ENCODE data around the gene NFE2L3.
"Not testable (repeated sequence)": the region's sequence is repeated elsewhere in the genome, so short reads cannot be mapped to it uniquely, and the experiment has no call there.

Gene NFE2L3

GRCh38 chr7:26171601-26172000 is 19.6 kb downstream of the NFE2L3 start:
- no peak for DNase-seq

GRCh38 chr7:26172048-26172447 is 20.1 kb downstream of the NFE2L3 start:
- no peak for DNase-seq

GRCh38 chr7:26175903-26176302 is 23.9 kb downstream of the NFE2L3 start:
- DNase-seq = not testable (repeated sequence)

GRCh38 chr7:26176696-26177095 is 24.7 kb downstream of the NFE2L3 start:
- DNase-seq = not testable (repeated sequence)

GRCh38 chr7:26177269-26177668 is 25.3 kb downstream of the NFE2L3 start:
- not testable (repeated sequence) for DNase-seq

GRCh38 chr7:26178272-26178960 is 26.4 kb downstream of the NFE2L3 start:
- DNase-seq = no peak

GRCh38 chr7:26179422-26179821 is 27.4 kb downstream of the NFE2L3 start:
- no peak for DNase-seq

GRCh38 chr7:26179826-26180497 is 28.0 kb downstream of the NFE2L3 start:
- DNase-seq = no peak

GRCh38 chr7:26180792-26181198 is 28.8 kb downstream of the NFE2L3 start:
- no peak for DNase-seq

- DNase-seq = no peak
Observed at GRCh38 chr7:26181474-26182227, 29.7 kb downstream of the NFE2L3 start.

- DNase-seq = no peak
Observed at GRCh38 chr7:26182283-26182682, 30.3 kb downstream of the NFE2L3 start.

- no peak for DNase-seq
Observed at GRCh38 chr7:26182706-26183105, 30.7 kb downstream of the NFE2L3 start.

GRCh38 chr7:26183545-26184280 is 31.7 kb downstream of the NFE2L3 start:
- DNase-seq = no peak

- not testable (repeated sequence) for DNase-seq
Observed at GRCh38 chr7:26184281-26185101, 32.5 kb downstream of the NFE2L3 start.

- DNase-seq = no peak
Observed at GRCh38 chr7:26185131-26185843, 33.3 kb downstream of the NFE2L3 start.

GRCh38 chr7:26185844-26186180 is 33.8 kb downstream of the NFE2L3 start:
- DNase-seq = no peak

GRCh38 chr7:26186364-26187311 is 34.6 kb downstream of the NFE2L3 start:
- DNase-seq = no peak

- no peak for DNase-seq
Observed at GRCh38 chr7:26187380-26188205, 35.6 kb downstream of the NFE2L3 start.

- no peak for DNase-seq
Observed at GRCh38 chr7:26188206-26188956, 36.4 kb downstream of the NFE2L3 start.
